NOMO-1 (cell line): Measurements from ENCODE around the gene CSRP2.

Experiments
- DNase-seq, 2 experiments: peaks; one replicate each; lab custom pipeline; 2025; ENCODE audit not compliant: unreplicated experiment in 2 of 2; lab: John Stamatoyannopoulos, UW

The CSRP2 gene

DNA sequence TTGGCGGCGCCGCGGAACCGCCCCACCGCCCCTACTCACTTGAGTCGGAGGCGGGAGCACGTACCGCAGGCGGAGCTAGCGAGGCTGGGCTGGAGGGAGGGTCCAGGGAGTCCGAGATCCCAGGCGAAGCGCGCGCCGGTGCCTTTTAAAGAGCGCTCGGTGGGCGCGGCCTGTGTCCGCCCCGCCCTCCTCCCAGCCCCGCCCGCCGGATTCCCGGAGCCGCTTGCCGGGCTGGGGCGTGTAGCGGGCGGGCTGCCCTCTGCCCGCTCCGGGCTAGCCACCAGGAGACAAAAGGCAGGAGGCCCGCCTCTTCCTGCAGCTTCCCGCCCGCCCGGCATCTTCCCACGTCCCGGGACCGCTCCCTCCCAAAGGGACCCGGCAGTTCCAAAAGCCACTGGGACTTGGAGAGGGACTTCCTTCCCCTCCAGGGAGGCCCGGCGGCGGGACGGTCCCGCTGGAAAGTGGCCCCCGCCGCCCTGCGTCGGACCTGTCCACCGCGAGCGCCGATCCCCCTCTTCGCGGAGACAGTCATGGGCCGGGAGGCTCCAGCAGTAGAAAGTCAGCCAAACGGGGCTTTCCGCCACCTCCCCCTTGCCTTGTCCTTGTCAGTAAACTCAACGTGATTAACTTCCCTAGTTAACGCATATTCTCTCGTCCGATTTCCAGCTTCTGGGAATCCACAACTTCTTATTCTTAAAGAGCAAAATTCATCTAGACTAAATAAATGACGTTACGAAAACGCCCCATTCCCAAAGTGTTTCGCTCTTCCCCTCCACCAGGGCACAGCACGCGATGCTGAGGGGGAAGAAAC is at the start of gene CSRP2:
TSS of gene CSRP2 (minus strand) at position 121 of the 811 bp plus-strand sequence. CDS start 12,759 bp downstream, outside the sequence.
- DNase-seq: peak; percentile 12 to 21

DNA sequence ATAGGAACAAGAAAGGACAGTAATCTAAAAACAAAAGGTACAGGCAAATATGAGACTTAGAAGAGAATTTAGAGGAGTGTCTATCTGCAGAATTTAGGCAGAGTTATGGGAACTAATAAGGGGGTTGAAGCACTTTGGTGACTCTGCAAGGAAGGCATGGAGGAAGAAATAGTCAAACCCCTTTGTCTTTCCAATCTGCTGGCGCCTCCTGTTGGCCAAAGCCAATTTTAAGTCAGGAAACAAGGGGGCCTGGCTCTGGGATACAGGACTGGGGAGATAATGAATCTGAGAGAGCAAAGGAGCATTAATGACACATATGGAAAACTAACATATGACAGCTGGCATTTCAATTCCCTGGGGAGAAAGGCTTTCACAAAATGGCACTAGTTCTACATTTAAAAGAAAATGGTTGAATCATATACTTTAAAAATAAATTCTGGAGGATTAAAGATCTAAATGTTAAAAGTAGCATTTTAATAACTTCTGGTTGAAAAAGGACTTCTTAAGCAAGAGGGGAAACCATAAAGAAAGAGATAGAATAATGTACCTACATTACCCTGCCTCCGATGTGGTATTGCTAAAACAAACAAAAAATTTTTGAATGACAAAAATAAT is 48.5 kb upstream of the CSRP2 start:
- peak in 1 of 2 experiments; percentile 1 for DNase-seq

DNA sequence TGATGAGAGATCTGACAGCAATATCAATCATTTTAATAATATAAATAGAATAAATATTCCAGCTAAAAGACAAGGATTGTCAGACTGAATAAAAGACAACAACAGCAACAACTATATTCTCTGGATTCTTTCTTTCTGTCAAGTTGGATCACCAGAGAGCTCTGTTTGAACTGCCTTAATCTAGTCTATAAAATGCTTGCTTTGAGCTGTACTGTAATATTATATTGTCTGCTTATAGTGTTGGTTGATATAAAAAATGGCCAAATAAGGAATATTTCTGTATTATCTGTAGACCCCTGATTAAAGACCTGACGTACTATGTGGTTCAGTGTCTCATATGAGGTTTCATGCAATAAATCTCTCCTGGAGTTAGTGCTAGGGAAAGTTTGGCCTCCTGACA is 46.3 kb upstream of the CSRP2 start:
- DNase-seq: no peak

DNA sequence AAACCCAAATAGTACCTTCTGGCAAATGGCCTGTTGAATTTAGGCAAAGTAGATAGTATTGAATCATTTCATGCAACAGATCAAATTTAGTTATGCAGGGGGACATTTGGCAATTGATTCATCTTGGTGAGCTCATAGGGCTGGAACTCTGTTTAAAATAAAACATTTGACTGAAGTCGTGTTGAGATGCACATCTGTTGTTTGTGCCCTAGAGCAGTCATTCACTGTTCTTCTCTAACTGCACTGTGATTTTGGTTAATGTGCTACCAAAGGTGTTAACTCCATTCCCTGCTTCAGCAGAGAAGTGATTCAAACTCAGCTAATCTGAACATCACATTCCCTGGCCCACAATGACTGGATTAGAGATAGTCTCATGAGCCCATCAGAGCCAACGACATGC is 44.0 kb upstream of the CSRP2 start:
- no peak for DNase-seq

DNA sequence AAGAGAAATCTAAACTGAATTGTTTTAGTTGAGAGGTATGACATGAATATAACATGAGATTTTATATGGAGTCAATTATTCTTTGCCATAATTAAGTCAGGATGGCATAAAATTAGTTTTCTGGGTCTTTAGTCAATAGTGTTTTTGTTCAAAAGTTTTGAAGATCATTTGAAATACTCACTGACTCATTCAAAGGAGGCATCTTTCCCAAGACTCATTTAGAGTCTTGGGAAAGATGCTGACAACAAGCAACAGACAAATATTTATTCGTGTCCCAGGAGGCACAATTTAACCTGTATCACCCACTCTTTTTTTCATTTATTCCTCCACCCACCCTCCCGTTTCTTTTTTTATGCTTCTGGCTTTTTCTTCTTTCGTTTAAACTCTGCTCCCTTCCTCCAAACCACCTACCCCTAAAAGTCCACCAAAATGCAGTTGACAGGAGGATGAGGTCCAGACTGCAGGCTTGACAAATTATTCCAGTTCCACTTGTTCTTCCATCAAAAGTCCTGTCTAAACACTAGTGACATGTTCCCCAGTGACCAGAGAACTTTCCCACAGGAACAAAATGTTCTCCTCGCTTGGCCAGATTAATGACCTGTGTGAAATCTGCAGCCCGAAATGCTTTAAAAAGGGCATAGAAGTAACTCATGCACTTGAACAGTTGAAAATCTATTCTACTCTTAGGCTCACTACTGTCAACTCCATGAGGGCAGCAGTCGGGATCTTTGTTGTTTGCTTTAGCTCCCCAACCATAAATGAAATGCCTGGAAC is 43.3 kb upstream of the CSRP2 start:
- no peak for DNase-seq

DNA sequence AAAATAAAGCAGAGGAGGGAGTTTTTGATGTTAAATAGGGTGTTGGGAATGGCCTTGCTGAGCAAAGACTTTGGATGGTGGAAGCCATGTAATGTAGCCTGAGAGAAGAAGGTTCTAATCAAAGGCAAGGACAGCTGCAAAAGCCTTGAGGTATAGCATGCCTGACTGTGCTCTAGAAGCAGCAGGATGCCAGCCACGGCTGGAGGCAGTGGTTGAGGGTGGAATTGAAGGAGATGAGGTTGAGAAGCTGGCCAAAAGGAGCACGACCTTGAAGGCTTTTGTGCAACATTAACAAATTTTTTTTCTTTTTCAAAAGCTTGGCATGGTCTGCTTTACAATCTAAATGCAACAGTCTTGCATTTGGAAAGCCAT is 42.3 kb upstream of the CSRP2 start:
- no peak for DNase-seq

DNA sequence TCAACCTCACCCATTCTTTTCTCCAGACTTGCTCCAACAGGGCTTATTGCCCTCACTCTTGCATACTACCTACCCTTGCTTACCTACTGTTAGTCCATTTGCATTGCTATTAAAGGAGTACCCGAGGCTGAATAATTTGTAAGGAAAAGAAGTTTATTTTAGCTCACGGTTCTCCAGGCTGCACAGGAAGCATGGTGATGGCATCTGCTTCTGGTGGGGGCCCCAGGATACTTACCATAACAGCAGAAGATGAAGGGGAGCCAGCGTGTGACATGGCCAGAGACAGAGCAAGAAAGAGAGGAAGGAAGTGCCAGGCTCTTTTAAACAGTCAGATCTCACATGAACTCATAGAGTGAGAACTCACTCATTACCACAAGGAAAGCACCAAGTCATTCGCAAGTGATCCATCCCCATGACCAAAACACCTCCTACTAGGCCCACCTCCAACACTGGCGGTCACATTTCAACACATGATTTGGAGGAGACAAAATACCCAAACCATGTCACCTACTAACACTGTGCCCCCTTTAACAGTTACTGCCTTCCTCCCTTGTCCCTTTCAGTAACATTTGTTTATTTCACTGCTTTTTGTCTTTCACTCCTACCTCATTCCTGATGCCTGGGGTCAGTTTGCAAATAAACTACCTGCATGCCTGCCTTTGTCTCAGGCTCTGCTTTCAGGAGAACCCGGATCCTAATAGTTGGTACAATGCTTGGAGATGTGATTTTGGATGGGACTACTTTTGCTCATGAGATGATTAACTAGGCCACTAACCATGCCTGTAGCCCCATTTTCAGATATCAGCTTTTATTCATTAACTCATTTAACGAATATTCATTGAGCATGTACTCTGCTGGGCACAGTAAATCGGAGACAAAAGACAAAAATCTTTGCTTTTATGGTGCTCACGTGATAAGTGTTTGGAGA is 41.6 kb upstream of the CSRP2 start:
- no peak for DNase-seq

DNA sequence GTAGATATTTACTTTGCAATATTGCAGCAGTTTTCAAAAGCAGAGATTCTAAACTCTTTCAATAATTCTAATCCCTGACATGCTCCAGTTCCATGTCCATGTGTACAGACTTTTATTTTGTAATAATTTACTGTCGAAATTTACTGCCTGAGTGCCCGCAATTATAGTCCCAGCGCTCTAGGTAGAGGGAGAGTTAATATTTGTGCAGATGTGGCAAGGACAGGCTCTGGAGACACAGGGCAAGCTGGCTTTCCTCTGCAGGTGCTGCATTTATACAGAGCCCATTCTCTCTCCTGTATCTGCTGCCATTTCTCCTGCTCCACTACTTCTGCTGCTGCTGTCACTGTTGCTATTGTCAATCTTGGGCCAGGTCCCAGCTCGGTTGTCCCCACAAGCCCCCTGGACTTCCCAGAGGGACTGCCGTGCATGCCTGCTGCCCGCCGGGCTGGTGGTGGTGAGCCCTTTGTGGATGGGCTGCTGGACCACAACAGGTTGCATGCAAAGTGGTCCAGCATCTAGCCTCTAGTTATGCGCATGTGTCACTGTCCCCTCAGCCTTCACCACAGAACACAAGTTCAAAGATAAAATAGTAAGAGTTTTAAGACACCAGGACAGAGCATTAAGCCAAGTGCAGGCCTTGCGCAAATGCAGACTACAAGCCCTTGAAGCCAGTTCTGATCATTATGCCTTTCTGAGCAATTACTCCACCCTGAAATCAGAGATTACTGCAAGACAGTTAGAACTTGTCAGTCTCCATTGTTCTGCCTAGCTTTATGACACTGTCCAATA is 40.8 kb upstream of the CSRP2 start:
- no peak for DNase-seq

DNA sequence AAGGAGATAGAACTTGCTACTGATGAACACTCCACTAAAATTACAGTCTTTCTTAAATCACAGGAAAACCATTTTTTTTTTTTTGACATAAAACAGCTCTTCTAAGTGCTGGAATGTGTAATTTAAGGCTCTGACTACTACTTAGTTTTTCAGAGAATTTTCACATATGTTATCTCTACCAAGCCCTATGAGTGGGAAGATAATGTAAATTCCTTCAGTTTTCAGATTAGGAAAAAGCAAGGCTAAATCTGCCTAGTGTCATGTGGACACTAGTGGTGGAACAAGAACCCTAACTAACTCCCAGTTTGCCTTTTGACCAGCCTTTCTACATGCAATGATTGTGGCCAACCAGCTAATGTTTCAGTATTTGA is 37.3 kb upstream of the CSRP2 start:
- DNase-seq: no peak

DNA sequence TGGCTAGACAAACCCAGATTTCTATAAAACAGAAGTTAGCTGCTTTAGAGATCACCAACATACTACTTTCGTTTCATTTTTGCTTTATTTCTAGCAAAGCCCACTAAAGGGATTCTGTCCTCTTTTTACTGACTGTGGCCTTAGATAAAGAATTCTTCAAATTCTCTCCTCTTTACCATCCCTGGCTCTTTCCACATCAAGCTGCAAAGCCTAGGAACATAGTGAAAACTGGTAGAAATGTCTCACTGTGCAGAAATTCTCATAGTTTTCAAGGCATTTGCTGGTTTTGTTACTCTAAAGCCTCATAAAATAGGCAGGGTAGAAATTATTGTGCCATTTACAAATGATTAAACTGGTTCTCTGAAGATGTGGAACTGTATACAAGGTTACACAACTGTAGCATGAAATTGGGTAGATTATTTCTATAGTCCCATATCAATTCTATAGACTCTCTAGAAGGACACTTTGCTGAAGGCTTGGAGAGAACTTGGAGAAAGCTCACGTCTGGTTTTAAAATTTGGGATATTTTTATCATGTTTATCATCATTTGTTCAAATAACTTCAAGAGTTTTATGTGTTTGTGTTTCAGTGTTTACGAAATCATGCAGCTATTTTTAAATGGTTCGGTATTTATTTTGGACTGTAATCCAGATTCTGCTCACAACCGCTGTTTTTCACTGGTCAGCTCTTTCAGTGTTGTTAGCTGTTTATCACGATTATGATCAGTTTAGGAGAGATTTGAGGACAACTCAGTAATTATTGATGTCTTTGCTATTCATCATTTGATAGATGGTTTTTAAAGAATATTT is 36.7 kb upstream of the CSRP2 start:
- no peak for DNase-seq

DNA sequence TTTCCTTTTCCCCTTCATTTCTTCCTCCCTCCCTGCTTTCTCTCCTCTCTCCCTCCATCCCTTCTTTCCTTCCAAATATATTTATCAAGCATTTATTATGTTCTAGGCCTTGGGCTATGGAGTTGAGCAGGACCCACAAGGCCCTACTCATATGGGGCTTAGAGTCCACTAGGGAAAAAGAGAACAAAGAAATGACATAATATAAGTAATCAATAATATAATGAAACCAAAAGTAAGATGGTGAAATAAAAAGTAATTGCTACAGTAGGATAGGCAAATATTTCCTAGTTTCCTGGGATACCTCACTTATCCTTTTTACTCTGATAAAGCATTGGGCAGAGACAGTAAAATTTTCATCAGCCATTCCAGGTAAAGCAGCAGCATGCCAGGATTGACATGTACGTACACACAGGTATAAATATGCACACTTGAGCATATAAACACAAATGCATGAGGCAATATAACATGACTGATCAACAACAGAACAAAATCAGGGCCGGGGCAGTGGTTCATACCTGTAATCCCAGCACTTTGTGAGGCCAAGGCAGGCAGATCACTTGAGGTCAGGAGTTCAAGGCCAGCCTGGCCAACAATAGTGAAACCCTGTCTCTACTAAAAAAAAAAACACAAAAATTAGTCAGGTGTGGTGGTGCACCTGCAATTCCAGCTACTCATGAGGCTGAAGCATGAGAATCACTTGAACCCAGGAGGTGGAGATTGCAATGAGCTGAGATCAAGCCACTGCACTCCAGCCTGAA is 35.5 kb upstream of the CSRP2 start:
- no peak for DNase-seq

DNA sequence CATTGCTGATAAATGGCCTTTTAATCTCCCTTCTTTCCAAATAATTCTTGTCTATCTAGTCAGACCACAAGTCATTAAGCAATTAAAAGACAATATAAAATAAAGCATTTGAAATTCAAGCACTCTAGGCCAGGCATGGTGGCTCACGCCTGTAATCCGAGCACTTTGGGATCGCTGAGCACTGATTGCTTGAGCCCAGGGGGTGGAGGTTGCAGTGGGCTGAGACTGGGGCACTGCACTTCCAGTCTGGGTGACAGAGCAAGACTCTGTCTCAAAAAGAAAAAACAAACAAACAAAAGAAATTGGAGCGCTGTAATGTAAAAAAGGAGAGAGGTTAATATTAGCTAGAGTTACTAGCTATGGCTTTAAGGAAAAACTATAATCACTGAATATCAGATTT is 30.5 kb upstream of the CSRP2 start:
- DNase-seq: no peak

DNA sequence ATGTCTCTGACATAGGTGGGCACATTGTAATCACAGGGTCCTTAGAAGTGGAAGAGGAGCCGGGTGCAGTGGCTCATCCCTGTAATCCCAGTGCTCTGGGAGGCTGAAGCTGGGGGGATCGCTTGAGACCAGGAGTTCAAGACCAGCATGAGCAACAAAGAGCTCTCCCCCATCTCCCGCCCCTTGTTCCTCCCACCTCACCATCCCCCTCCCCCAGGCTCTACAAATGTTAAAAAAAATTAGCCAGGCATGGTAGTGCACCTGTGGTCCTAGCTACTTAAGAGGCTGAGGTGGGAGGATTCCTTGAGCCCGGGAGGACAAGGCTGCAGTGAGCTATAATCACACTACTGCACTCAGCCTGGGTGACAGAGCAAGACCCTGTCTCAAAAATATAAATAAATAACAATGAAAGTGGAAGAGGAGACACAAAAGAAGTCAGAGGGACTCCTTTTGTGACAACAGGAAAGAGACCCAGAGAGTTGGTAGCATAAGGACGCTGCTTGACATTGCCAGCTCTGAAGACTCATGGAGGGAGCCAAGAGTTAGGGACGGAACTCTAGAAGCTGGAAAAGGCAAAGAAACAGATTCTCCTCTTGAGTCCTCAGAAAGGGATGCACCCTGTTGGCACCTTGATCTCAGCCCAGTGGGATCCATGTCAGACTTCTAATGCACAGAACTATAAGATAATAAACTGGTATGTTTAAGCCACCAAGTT is 29.6 kb upstream of the CSRP2 start:
- DNase-seq: no peak

DNA sequence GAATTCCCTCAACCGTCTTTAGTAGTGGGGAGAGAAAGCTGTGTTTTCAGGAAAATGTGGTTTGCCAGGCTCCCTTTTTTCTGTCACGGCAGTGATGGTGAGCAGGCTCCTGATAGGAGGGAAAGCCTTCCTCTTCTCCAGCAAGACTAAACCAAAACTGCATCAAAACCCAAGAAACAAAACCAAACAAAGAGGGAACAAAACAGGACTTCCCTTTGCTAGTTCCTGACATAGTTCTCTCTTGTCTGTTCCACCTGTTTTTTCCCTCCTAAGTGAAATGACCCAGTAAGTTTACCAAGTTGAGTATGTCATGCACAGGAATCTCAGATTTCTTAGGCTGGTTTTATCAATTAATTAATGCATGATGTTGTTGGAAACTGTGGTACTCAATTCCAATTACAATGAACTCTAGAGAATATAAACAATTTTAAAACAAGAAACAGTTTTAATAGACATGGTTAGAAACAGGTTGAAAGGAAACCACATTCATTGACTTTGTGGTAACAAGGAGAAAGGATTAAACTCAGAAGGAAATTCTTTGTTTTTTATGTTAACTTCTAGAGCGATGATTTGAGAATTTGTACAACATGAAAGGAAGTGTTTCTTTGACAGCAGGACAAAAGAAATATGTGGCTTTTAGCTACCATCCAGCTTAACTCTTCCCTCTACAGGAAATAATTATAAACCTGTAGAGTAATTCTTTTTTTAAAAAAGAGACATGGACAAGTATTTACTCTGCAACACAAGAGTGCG is 23.0 kb upstream of the CSRP2 start:
- no peak for DNase-seq

DNA sequence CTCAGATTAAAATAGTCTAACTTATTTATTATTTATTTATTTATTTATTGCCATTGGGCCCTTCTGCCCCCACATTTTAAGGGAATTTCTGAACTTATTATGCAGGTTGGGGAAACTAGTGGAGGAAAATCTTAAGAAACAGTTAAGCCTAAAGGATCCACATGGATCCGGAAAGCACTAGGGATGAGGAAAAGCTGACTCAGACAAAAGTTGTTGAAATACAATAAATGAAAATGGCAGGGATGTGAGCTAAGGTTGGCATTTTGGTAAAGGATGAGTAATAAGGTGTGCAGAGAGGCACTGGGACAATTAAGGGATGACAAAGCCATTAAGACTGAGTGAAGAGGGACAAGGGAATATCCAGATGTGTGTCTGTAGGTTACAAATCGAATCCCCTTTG is 20.7 kb upstream of the CSRP2 start:
- DNase-seq: no peak

DNA sequence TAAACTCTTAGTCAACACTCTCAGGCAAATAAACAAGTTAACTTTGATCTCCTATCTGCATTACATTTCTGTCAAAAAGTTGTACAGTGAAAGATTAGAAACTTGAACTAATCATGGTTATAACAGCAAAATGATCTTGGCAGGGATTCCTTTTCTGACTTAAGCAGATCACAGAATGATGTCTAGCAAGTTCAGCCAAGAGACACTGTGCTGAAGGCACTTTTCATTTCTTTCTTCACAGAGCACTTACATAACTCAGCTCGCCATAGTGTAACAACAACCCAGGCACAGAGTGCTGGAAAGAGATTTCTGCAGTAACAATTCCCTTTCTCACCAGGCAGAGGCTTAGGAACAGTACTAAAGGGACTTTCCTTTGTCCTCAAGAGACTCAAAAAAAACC is 19.6 kb upstream of the CSRP2 start:
- no peak for DNase-seq

DNA sequence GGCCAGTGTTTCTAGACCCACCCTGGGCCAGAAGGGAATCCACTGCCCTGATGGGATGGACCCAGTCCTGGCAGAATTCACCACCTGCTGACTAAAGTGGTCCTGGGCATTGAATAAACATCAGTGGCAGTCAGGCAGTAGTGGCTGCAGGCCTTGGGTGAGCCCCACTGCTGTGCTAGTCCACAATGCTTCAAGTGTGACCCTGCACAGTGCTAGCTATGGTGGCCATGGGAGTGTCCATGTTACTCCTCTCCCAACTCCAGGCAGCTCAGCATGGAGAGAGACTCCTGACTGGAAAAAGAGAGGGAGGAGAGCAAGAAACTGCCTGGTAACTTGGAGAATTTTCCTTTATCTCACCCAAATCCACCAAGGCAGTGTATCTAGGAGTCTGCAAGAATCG is 17.5 kb upstream of the CSRP2 start:
- no peak for DNase-seq
